GM19452 (cell line): ENCODE results near the gene YBX2.
"Not testable (repeated sequence)": the region's sequence is repeated elsewhere in the genome, so short reads cannot be mapped to it uniquely, and the experiment has no call there.

Experiments
- ATAC-seq: cut with Tn5 transposase; IDR thresholded peaks from one replicate; pipeline ENCODE4 v1.9.1; 2021; ENCODE audit not compliant: unreplicated experiment

Gene YBX2

DNA sequence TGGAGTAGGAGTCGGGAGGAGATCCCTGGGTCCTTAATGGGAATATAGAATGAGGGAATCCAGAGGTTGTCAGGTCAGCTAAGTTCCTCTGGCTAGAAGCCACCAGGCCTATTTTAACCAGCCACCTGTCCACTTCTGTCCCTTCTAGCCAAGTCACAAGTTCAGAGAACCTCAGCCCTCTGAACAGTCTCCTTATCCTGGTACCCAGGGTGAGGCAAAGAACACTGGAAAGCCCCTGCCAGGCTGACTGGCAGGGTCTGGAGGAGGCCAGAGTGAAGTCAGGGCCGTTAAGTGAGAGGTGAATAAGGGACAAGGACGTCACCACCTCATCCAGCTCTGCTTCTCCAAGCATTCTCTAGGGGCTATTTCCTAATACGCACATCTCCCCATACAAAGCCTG lies 45.6 kb downstream of the YBX2 start:
- no peak for ATAC-seq

DNA sequence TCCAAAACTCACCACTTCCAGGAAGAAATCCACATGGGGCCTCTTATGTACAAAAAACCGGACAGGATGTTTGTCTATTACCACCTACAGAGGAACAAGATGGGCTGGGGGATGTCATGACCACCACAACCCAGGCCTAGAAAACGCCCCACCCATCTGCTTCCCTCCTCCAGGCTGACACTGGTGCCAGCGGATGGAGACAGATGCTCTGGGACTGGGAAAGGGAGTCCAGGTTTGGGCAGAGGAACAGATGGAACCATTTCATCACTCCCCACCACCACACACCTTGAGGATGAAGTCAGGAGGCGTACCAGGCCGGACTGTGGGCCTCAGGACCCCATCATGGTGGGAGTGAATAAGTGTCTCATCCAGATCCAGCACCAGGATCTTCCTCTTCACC lies 47.7 kb downstream of the YBX2 start:
- ATAC-seq = no peak

DNA sequence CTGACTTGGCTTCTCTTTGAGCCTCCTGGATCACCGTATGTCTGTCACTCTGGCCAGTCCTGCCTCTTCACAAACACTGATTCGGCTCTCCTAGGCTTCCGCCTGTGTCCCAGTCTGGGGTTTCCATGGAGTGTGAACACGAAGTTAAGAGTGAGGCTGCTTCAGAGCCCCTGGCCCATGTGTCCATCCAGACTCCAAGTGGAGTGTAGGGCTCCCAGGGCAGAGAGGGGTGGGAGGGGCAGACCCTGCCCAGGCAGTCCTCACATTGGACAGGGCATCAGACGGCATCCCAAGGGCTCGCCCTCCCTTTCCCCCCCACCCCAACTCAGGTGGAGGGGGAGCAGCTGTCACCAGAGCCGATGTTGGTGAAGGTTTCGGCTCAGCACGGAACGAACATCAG lies 50.6 kb downstream of the YBX2 start:
- ATAC-seq = not testable (repeated sequence)

DNA sequence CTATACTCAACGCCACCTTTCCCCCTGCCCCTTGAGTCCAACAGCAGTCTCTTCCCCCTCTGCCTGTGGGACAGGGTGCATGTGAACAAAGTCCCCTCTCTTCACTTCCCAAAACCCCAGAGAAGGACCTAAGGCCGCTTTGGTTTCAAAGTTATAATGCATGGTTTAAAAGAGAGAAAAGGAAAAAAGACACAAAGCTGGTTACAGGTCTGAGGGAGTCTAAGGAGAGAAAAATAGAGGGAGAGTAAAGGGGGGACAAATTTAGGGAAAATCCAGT lies 51.0 kb downstream of the YBX2 start:
- no peak for ATAC-seq

DNA sequence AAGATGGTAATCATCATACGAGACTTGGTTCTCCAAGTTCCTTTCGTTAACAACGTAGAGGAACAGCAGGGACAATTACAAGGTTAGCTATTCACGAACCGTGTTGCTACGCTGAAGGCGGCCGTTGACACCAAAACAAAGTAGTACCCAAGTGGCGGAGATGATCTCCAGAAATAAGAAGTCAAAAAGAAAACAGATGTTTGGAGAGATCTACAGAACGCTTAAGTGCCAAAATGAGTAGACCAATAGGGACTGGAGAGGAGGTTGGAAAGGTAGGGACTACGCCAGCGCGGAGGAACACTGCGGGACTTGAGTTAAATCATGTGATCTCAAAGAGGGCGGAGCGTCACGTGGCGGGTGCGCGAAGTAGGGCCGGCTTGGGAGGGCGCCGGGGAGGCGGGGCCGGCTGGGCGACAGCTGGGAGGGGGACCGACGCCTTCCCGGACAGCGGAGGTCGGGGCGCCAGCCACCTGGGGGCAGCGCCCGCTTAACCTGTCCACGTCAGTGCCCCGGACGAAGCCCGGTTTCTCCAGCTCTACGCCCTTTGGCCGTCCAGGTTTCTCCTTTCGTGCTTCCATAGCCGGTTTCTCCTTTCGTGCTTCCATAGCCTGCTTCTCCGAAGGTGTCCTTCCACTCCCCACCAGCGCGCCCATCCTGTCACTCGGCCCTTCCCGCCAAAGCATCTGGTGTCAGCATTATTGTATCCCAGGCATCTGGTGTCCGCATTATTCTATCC lies 51.6 kb downstream of the YBX2 start:
- ATAC-seq = peak; percentile 36

DNA sequence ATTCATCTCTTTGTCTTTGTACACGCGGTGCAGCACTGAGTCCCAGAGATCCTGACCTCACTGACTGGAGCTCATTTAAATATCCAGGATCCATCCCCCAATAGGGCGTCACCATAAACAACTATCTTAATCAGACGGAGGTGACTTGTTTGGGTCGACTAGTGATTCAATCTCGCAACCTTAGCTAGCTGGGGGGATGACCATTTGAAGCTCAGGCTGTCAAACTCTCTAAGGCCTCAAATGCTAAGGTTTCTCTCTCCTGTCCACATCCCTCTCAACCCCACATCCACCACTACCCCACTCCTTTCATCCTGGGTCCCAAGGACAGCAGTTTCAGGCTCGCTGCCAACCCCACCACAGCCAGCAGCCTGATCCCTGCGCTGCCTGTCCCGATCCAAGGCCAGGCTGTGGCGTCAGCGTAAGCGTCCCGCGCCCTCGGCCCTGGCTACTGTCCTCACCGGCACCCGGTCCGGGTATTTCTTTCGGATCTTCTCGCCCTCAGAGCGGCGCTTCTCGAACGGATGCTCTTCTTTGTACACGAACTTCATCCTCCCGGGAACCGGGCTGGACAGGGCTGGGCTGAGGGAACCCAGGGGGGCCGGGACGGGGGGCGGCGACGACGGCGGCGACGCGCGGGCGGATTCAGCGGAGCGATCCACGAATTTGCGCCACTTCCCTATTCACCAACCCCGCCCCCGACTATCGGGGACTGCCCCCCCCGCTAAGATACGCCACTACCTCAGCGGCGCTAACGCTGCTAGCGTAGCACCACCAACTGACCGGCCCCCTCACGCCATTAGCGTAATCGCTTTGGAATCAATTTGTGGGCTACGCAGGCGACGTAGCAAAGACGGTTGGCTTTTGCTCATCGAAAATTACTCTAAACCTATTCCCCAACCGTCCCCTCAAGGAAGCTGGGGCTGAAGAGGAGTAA lies 52.4 kb downstream of the YBX2 start, which contains the start of gene GABARAP:
Gene GABARAP, minus strand, starts transcription at position 667 of the 934 bp plus-strand sequence. Its CDS starts 119 bp downstream, at position 548.
- peak; percentile 17 for ATAC-seq

DNA sequence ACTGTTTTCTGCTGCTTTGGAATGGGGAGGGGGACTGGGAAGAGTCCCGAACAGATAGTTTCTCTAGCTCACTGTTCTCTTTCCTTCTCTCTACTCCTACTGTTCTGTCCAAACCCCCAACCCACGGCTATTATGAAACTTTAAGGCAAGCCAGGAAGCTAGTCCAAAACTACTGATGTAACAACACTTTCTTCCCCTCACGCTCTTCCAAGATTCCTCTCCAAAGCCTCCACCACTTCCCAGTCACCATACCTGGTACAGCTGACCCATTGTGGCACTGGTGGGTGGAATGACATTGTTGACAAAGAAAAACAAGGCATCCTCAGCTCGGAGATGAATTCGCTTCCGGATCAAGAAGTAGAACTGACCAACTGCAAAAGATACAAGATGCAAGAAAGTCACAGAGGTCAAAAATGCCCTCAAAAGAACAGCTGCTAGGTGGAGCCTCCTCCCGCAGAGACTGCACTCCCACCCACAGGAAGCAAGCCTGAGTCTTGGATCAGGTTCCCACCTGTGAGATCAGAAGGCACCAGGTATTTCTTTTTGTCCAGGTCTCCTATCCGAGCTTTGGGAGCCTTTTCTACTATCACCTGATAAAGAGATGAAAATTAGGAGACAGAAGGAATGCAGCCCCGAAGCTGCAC lies 53.2 kb downstream of the YBX2 start:
- ATAC-seq = no peak

DNA sequence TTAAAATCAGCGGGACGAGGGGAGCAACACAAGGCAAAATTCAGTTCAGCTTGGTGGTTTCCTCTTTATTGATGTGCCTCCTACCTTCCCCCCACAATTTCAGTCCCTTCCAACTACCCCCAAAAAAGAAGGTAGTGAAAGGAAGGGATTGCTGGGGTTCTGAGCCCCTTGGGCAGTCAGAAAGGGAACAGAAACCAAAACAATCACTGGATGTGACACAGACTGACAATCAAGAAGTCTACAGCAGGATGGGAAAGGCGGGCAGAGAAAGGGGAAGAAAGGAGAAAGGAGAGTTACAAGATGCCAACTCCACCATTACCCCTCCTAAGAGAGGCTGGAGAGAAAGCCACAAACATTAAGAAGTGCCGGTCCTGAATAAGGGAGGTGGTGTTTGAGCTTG lies 54.1 kb downstream of the YBX2 start:
- ATAC-seq = no peak

DNA sequence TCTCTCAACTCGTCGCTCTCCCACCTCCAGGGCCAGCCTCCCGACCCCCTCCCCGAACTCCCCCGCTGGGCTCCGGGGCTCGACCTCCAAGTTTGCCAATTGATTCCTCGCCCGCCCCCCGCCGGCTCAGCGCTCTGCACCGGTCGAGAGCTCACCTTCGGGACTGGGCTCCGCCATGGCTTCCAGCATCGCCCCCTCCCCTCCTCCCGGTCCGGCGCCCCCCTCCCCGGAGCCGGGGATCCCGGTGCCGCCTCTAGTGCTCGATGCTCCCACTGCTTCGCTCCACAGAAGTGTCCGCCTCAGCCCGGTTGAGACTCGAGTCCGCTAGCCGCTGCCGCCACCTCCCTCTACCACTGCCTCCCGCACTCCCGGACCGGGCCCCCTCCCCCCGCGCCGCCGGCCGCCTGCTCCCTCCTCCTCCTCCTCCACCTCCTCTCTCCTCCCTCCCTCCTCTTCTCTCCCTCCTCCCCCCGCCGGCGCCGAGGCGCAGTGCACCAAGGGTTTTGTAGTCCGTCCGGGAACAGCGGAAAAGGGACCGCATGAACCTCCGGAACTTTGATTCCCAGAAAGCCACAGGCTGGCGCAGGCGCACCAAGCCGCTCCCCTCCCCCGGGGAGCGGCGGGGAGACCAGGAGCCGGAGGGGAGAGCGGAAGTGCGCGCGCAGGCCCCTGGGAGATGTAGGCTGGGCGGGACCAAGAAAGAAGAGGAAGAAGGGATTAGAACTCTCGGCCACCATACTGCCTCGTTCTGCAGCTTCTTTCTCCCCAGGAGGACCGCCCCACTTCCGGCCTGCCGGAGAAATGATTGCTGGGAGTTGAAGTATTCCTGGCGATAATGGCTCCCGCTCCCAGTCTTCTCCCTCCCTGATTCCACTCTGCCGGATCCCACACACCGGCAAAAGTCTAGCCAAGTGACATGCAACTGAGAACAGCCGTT lies 55.1 kb downstream of the YBX2 start, which contains the start of gene PHF23:
Gene PHF23, minus strand, starts transcription at position 367 of the 937 bp plus-strand sequence. Its CDS starts 178 bp downstream, at position 189.
- peak; percentile 39 for ATAC-seq

DNA sequence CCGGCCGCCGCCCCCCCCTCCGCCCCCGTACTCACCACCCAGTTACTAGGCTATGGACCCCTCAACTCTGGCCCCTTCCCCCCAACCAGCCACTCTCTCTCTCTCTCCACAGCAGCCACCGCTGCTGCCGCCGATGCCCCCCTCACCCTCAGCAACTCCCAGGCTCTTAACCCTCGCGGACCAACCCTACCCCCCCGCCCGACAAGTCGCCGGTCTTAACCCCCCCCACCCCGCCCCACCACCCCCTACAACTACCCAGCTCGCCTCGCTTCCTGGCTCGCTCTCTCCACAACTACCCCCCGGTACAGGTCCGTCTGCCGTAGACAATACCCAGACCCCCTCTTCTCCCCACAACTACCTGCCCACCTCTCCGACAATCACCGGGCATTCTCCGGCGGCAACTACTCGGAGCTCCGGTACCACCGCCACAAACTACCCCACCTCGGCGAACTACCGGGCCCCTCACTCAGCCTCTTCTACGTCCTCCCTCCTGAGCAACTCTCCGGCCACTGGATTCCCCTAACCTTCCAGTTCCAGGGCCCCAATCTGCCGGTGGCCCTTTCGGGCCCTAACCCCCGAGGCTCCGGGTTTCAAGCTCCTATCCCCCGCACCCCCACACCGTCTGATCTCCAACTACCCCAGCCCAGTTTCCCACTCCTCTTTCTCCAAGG lies 55.9 kb downstream of the YBX2 start:
- no peak for ATAC-seq
